Smooth muscle cell (in vitro differentiated cells): Measurements from ENCODE around the gene MARS1. TPM values are rescaled to one million over a fixed set of nuclear protein-coding genes. Genes with fewer than 3 reads are reported as not detected.
"Not testable (repeated sequence)": the region's sequence is repeated elsewhere in the genome, so short reads cannot be mapped to it uniquely, and the experiment has no call there.

Experiments used
- DNase-seq: peaks from one replicate; lab custom pipeline; 2025; ENCODE audit not compliant: unreplicated experiment; lab: John Stamatoyannopoulos, UW
- H2AFZ ChIP-seq: fragments of 200-600 bp; sonication (generic); 2 replicates; pipeline ENCODE4 v1.6.0; 2016; ENCODE audit warnings: antibody characterized with exemption, low read depth, mild to moderate bottlenecking
- H3F3A ChIP-seq: fragments of 200-600 bp; sonication (generic); 2 replicates; pipeline ENCODE4 v1.6.0; 2017; ENCODE audit warnings: antibody characterized with exemption, low read depth
- H3K27ac ChIP-seq: fragments of 200-600 bp; sonication (generic); 2 replicates; pipeline ENCODE4 v1.5.1; 2016; ENCODE audit warnings: low read depth, mild to moderate bottlenecking
- H3K27me3 ChIP-seq: fragments of 200-600 bp; sonication (generic); 2 replicates; pipeline ENCODE4 v1.6.1; 2016; ENCODE audit warnings: low read depth, mild to moderate bottlenecking
- H3K36me3 ChIP-seq: fragments of 200-600 bp; sonication (generic); 2 replicates; pipeline ENCODE4 v1.5.1; 2016; ENCODE audit warnings: low read depth
- H3K4me1 ChIP-seq: fragments of 200-600 bp; sonication (generic); 2 replicates; pipeline ENCODE4 v1.5.1; 2016; ENCODE audit warnings: low read depth
- H3K4me2 ChIP-seq: fragments of 200-600 bp; sonication (generic); 2 replicates; pipeline ENCODE4 v1.6.0; 2016; ENCODE audit warnings: mild to moderate bottlenecking
- H3K4me3 ChIP-seq: fragments of 200-600 bp; sonication (generic); 2 replicates; pipeline ENCODE4 v1.5.1; 2016; ENCODE audit warnings: mild to moderate bottlenecking
- H3K79me2 ChIP-seq: fragments of 200-600 bp; sonication (generic); 2 replicates; pipeline ENCODE4 v1.6.0; 2016; ENCODE audit warnings: low read depth, mild to moderate bottlenecking
- H3K9ac ChIP-seq: fragments of 200-600 bp; sonication (generic); 2 replicates; pipeline ENCODE4 v1.6.0; 2016; ENCODE audit warnings: low read depth
- H3K9me3 ChIP-seq: fragments of 200-600 bp; sonication (generic); replicated peaks from 2 replicates; pipeline ENCODE4 v1.5.1; 2016; ENCODE audit warnings: low read depth
- H4K20me1 ChIP-seq: fragments of 200-600 bp; sonication (generic); 2 replicates; pipeline ENCODE4 v1.6.0; 2016; ENCODE audit warnings: low read depth
- CTCF ChIP-seq: fragments of 200-600 bp; sonication (generic); IDR thresholded peaks from 2 replicates; pipeline ENCODE4 v1.5.1; 2017; ENCODE audit warnings: borderline replicate concordance, mild to moderate bottlenecking, antibody characterized with exemption; ENCODE audit not compliant: insufficient read depth, poor library complexity, severe bottlenecking
- WGBS: methylation state at CpG from one replicate; pipeline ENCODE4 v1.1.7; 2016; ENCODE audit warnings: low lambda C conversion rate; 5-methylcytosine and 5-hydroxymethylcytosine counted together
- polyA plus RNA-seq: library from polyadenylated mRNA; unstranded; fragments of >200 nt; fragmentation: Nextera tagmentation; extraction: Ambion mirVana; gene quantifications from 2 replicates; pipeline ENCODE4 v1.2.1, GENCODE V29; 2016
- total RNA-seq: library from RNA; depleted of rRNA; stranded (reverse); fragments of >200 nt; gene quantifications from 2 replicates; pipeline ENCODE4 v1.2.3, GENCODE V29; 2014

MARS1 gene
- total and polyA plus RNA-seq, 2 experiments from 2014 or later: 186 to 192 TPM

GRCh38 chr12:57498132-57498502 is 10.2 kb downstream of the MARS1 start:
- no peak for DNase-seq

GRCh38 chr12:57498571-57498970 is 10.7 kb downstream of the MARS1 start:
- H3K4me2 ChIP-seq: no peak overlapping the region
- H3K4me1 ChIP-seq: no peaks in the 10 kb centered on the region
- peaks cover 10% of the 10 kb centered on the region for H3K79me2 ChIP-seq
- H3K9me3 ChIP-seq: no peaks in the 10 kb centered on the region
- H3K9ac ChIP-seq: no peak overlapping the region
- WGBS: 98% methylated on average over 4 of the region's 4 CpGs
- peaks cover 3% of the 10 kb centered on the region for H4K20me1 ChIP-seq
- H3F3A ChIP-seq: no peaks in the 10 kb centered on the region
- H3K27me3 ChIP-seq: no peaks in the 10 kb centered on the region
- H2AFZ ChIP-seq: no peak overlapping the region
- no peak overlapping the region for H3K4me3 ChIP-seq
- H3K36me3 ChIP-seq: peaks cover 15% of the 10 kb centered on the region
- no peak overlapping the region for H3K27ac ChIP-seq
- TF ChIP-seq CTCF: no peak
- no peak for DNase-seq

More at GRCh38 chr12:57498132-57498502, 10.2 kb downstream of the MARS1 start:
- Histone ChIP-seq H3K27me3 (no peaks in the 10 kb centered on the region), H2AFZ (no peak overlapping the region), H3K9me3 (no peaks in the 10 kb centered on the region), H3K36me3 (peaks cover 15% of the 10 kb centered on the region), H3K27ac (no peak overlapping the region), H3K4me3 (no peak overlapping the region), H3F3A (no peaks in the 10 kb centered on the region), H3K79me2 (peaks cover 10% of the 10 kb centered on the region), H3K4me2 (no peak overlapping the region), H3K4me1 (no peaks in the 10 kb centered on the region), H3K9ac (no peak overlapping the region), H4K20me1 (peaks cover 3% of the 10 kb centered on the region)
- no peak for TF ChIP-seq CTCF
- 92% methylated on average over 9 of the region's 9 CpGs for WGBS

GRCh38 chr12:57500213-57500612 is 12.3 kb downstream of the MARS1 start:
- peaks cover 10% of the 10 kb centered on the region for H3K79me2 ChIP-seq
- H2AFZ ChIP-seq: no peak overlapping the region
- H3K36me3 ChIP-seq: peaks cover 19% of the 10 kb centered on the region
- H3K9ac ChIP-seq: no peak overlapping the region
- H3K9me3 ChIP-seq: no peaks in the 10 kb centered on the region
- no peak overlapping the region for H3K27ac ChIP-seq
- 97% methylated on average over 11 of the region's 11 CpGs for WGBS
- H3K4me1 ChIP-seq: no peaks in the 10 kb centered on the region
- DNase-seq: no peak
- H3K4me2 ChIP-seq: no peak overlapping the region
- H3F3A ChIP-seq: no peaks in the 10 kb centered on the region
- H3K27me3 ChIP-seq: no peaks in the 10 kb centered on the region
- no peak overlapping the region for H3K4me3 ChIP-seq
- TF ChIP-seq CTCF: no peak
- no peaks in the 10 kb centered on the region for H4K20me1 ChIP-seq

DNA sequence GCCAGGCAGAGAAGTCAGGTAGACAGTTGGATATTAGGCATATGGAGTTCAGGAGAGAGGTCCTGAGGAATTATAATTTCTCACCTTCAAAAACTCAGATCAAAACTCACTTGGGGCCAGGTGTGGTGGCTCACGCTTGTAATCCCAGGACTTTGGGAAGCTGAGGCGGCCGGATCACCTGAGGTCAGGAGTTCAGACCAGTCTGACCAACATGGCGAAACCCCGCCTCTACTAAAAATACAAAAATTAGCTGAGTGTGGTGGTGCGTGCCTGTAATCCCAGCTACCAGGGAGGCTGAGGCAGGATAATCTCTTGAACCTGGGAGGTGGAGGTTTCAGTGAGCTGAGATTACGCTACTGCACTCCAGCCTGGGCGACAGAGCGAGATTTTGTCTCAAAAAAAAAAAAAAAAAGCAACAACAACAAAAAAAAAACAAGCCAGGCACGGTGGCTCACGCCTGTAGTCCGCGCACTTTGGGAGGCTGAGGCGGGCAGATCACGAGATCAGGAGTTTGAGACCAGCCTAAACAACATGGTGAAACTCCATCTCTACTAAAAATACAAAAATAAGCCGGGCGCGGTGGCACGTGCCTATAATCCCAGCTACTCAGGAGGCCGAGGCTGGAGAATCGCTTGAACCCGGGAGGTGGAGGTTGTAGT is 14.6 kb downstream of the MARS1 start:
- not testable (repeated sequence) for H3K4me2 ChIP-seq, H3K9me3 ChIP-seq, H3K27me3 ChIP-seq, H3K4me3 ChIP-seq, DNase-seq, H2AFZ ChIP-seq, H3K27ac ChIP-seq, H4K20me1 ChIP-seq, H3K9ac ChIP-seq, H3F3A ChIP-seq, H3K4me1 ChIP-seq
- peaks cover 21% of the 10 kb centered on the region for H3K79me2 ChIP-seq
- 99% methylated on average over 19 of the region's 22 CpGs for WGBS
- peaks cover 19% of the 10 kb centered on the region for H3K36me3 ChIP-seq

DNA sequence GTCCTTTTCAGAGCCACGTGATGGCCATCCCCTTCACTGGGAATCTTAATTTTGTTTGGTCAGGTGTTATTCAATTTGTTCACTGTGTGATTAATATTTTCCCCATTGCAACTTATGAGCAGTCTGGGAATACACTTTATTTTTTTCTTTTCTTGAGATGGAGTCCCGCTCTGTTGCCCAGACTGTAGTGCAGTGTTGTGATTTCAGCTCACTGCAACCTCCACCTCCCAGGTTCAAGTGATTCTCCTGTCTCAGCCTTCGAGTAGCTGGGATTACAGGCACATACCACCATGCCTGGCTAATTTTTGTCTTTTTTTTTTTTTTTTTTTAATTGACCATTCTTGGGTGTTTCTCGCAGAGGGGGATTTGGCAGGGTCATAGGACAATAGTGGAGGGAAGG is 18.7 kb downstream of the MARS1 start:
- H3K36me3 ChIP-seq, H3K4me1 ChIP-seq, H3K27me3 ChIP-seq, DNase-seq, H3K4me3 ChIP-seq, H3K4me2 ChIP-seq, H4K20me1 ChIP-seq, H3F3A ChIP-seq, H2AFZ ChIP-seq, H3K9ac ChIP-seq, H3K27ac ChIP-seq, H3K9me3 ChIP-seq: not testable (repeated sequence)
- H3K79me2 ChIP-seq: peaks cover 27% of the 10 kb centered on the region
- WGBS: 100% methylated on average over 3 of the region's 4 CpGs

DNA sequence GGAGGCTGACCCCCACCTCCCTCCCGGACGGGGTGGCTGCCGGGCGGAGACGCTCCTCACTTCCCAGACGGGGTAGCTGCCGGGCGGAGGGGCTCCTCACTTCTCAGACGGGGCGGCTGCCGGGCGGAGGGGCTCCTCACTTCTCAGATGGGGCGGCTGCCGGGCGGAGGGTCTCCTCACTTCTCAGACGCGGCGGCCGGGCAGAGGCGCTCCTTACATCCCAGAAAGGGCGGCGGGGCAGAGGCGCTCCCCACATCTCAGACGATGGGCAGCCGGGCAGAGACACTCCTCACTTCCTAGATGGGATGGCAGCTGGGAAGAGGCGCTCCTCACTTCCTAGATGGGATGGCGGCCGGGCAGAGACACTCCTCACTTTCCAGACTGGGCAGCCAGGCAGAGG is 19.9 kb downstream of the MARS1 start:
- not testable (repeated sequence) for H3K36me3 ChIP-seq, H3K4me3 ChIP-seq, DNase-seq, H3K4me2 ChIP-seq, H3K27me3 ChIP-seq, H2AFZ ChIP-seq, H3K27ac ChIP-seq, H3K4me1 ChIP-seq, H3K9ac ChIP-seq, H3K9me3 ChIP-seq
- over 99% methylated on average over 24 of the region's 28 CpGs for WGBS
- Histone ChIP-seq H3F3A (peaks cover 20% of the 10 kb centered on the region), H4K20me1 (peaks cover 11% of the 10 kb centered on the region), H3K79me2 (peaks cover 20% of the 10 kb centered on the region)
